Testis (tissue), 3 donors: ENCODE measurements around the gene CTDNEP1. TPM values are rescaled to one million over a fixed set of nuclear protein-coding genes. Genes with fewer than 3 reads are reported as not detected.

ENCODE experiments used
- DNase-seq: peaks from one replicate; pipeline ENCODE4 v3.0.0-alpha.2; 2019
- H3K27ac ChIP-seq, 2 donors: fragments of 200-600 bp; sonication (generic); one replicate each; pipeline ENCODE4 v1.5.1; 2019
- H3K27me3 ChIP-seq: fragments of 200-600 bp; sonication (generic); one replicate; pipeline ENCODE4 v1.5.1; 2019
- H3K36me3 ChIP-seq: fragments of 200-600 bp; sonication (generic); one replicate; pipeline ENCODE4 v1.5.1; 2017; ENCODE audit warnings: low read depth; ENCODE audit errors: missing control alignments
- H3K4me1 ChIP-seq: fragments of 200-600 bp; sonication (generic); one replicate; pipeline ENCODE4 v1.5.1; 2019
- H3K4me3 ChIP-seq, 2 donors: fragments of 200-600 bp; sonication (generic); one replicate each; pipeline ENCODE4 v1.5.1; 2017 to 2019
- H3K9me3 ChIP-seq: fragments of 200-600 bp; sonication (generic); one replicate; pipeline ENCODE4 v1.5.1; 2017
- POLR2A ChIP-seq: fragments of 450-650 bp; IDR thresholded peaks from one replicate; pipeline ENCODE4 v1.6.1; 2017; ENCODE audit warnings: antibody characterized with exemption, mild to moderate bottlenecking, moderate library complexity
- WGBS, 2 donors: methylation state at CpG; one replicate each; pipeline ENCODE4 v1.1.5; 2018; 5-methylcytosine and 5-hydroxymethylcytosine counted together
- intact Hi-C: fragments of 100-400 bp; cut with DNase I; formaldehyde crosslinking; loops from one replicate; pipeline ENCODE4 v1.15.1; 2023; ENCODE audit warnings: low total_unique reads
- polyA plus RNA-seq: library from polyadenylated mRNA; stranded (reverse); fragments of 350-450 nt; fragmentation: Illumina TruSeq; extraction: RNeasy Lipid Tissue Mini Kit (QIAGEN cat#74804); gene quantifications from one replicate; pipeline ENCODE4 v1.2.3, GENCODE V29; 2014; ENCODE audit warnings: low read depth, low replicate concordance; ENCODE audit not compliant: insufficient read depth
- total RNA-seq, 2 donors: library from RNA; depleted of rRNA; stranded (reverse); fragments of >200 nt; gene quantifications; one replicate each; pipeline ENCODE4 v1.2.3, GENCODE V29; 2016
- TF ChIP-seq, protein P1 (sequence below), 3 experiments: fragments of 450-650 bp in 2 of 3; fragments of 200-600 bp in 1 of 3; sonication (generic) in 1 of 3; IDR thresholded peaks; one replicate each; pipeline ENCODE4 v1.5.1; 2016 to 2019; ENCODE audit warnings: antibody characterized with exemption in 3 of 3, mild to moderate bottlenecking in 2 of 3, moderate library complexity in 1 of 3

CTDNEP1 gene
- total and polyA plus RNA-seq, 3 donors from 2014 or later: 86.4 to 138 (median 94.0) TPM

DNA sequence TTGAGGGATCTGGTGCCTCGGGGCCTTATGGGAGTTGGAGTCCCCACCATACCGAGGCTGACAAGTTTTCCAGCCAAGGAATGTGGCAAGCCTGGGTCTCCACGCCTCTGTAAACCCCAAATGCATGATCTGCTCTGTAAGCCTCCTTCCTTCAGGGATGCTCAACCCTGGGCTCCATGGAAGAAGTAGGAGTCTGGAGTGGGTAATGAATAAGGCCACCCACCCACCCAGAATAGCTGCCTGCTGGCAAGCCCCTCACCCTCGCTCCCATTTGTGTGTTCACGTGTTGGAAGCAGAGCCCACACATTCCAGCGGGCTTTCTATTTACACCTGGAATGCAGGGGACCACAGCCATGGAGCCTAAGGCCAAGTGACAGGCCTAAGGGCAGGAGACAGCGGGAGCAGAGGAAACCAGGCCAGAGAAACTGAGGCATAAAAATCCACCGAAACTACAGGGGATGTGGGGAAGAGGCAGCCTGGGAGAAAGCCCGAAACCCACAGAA is 36.3 kb downstream of the CTDNEP1 start:
- Histone ChIP-seq H3K4me1 (peaks cover 29% of the 10 kb centered on the region), H3K9me3 (no peaks in the 10 kb centered on the region), H3K4me3 (peak overlapping the region in 1 of 2 donors; percentile 64), H3K36me3 (no peaks in the 10 kb centered on the region), H3K27ac (peak overlapping the region; percentile 51 to 53), H3K27me3 (no peaks in the 10 kb centered on the region)
- DNase-seq: no peak
- intact Hi-C loops: no loop called here
- no peak for TF ChIP-seq POLR2A
- TF ChIP-seq, protein P1, sequence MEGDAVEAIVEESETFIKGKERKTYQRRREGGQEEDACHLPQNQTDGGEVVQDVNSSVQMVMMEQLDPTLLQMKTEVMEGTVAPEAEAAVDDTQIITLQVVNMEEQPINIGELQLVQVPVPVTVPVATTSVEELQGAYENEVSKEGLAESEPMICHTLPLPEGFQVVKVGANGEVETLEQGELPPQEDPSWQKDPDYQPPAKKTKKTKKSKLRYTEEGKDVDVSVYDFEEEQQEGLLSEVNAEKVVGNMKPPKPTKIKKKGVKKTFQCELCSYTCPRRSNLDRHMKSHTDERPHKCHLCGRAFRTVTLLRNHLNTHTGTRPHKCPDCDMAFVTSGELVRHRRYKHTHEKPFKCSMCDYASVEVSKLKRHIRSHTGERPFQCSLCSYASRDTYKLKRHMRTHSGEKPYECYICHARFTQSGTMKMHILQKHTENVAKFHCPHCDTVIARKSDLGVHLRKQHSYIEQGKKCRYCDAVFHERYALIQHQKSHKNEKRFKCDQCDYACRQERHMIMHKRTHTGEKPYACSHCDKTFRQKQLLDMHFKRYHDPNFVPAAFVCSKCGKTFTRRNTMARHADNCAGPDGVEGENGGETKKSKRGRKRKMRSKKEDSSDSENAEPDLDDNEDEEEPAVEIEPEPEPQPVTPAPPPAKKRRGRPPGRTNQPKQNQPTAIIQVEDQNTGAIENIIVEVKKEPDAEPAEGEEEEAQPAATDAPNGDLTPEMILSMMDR (IDR thresholded peaks at IDR 0.05): no peak
- 17 to 39% methylated on average over 6 to 9 of the region's 9 CpGs for WGBS, 2 donors

DNA sequence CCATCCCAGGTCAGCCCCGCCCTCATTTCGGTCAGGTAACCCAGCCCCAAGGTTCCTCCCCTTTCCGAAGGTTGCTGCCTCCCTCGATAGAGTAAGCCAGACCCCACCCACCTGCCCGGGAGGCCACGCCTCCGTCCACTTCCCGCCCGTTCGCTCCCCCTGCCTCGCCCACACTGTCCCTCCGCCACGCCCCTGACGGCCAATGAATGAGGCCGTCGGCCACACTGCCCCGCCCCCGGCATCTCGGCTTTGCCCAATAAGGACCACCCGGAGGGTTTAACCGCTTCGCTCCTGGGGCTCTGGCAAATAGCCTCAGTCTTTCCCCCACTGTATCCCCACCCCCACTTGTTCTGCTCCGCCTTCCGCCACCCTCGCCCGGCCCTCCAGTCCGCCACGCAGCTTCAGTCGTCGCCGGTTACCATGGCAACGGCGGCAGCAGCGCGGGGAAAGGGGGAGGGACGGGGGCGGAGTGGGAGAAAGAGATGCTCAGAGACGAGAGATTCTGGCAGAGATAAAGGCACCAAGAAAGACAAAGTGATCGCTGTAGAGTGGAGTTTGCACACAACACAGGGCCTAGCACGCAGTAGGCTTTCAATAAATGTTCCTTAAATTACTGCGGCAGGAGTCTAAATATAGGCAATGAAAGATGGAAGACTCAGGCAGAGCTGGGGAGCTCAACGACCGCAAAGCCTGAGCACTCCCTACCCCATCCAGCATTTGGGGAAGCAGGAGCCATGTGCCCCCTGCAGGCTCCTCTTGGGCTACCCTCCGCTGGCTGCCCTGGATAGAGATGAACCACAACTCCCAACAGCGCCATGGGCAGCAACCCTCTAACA is 37.0 kb downstream of the CTDNEP1 start:
- WGBS, 2 donors: 0 to 1% methylated on average over 35 to 45 of the region's 45 CpGs

DNA sequence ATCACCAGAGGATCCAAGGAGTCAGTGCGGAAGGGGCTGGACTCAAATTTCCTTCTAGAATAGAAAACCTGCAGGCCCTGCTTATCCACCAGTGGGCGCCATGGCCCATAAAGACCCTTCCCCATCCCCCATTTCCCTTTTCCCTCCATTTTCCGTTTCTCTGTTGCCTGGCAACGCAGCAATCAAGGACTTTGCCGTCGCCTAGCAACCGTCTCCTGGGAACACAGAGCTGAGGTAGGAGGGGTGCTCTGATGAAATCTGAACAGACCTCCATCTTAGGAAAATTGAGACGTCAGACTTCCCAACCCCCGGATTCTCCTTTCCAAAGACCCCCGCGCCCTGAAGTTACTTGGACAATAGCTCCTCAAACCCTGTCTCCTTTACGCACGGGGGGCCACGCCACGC is 37.6 kb downstream of the CTDNEP1 start:
- H3K4me1 ChIP-seq: peaks cover 23% of the 10 kb centered on the region
- TF ChIP-seq POLR2A: no peak
- TF ChIP-seq, protein P1 (IDR thresholded peaks at IDR 0.05): peak in 1 of 3 experiments; percentile 31
- H3K9me3 ChIP-seq: no peaks in the 10 kb centered on the region
- intact Hi-C loops: no loop called here
- peak; percentile 86 for DNase-seq
- WGBS, 2 donors: 4 to 9% methylated on average over 14 to 15 of the region's 15 CpGs
- H3K36me3 ChIP-seq: no peaks in the 10 kb centered on the region
- H3K27me3 ChIP-seq: no peaks in the 10 kb centered on the region
- peak overlapping the region; percentile 51 to 53 for H3K27ac ChIP-seq
- H3K4me3 ChIP-seq: peak overlapping the region; percentile 29 to 64

More for the DNA sequence above, 37.0 kb downstream of the CTDNEP1 start:
- Histone ChIP-seq H3K4me1 (peaks cover 29% of the 10 kb centered on the region), H3K27ac (peak overlapping the region; percentile 51 to 53), H3K4me3 (peak overlapping the region; percentile 29 to 64), H3K27me3 (no peaks in the 10 kb centered on the region), H3K9me3 (no peaks in the 10 kb centered on the region), H3K36me3 (no peaks in the 10 kb centered on the region)
- intact Hi-C loops: no loop called here
- peak; percentile 96 for DNase-seq
- TF ChIP-seq, protein P1 (IDR thresholded peaks at IDR 0.05): peak; percentile 10 to 42 (median 13)
- no peak for TF ChIP-seq POLR2A

DNA sequence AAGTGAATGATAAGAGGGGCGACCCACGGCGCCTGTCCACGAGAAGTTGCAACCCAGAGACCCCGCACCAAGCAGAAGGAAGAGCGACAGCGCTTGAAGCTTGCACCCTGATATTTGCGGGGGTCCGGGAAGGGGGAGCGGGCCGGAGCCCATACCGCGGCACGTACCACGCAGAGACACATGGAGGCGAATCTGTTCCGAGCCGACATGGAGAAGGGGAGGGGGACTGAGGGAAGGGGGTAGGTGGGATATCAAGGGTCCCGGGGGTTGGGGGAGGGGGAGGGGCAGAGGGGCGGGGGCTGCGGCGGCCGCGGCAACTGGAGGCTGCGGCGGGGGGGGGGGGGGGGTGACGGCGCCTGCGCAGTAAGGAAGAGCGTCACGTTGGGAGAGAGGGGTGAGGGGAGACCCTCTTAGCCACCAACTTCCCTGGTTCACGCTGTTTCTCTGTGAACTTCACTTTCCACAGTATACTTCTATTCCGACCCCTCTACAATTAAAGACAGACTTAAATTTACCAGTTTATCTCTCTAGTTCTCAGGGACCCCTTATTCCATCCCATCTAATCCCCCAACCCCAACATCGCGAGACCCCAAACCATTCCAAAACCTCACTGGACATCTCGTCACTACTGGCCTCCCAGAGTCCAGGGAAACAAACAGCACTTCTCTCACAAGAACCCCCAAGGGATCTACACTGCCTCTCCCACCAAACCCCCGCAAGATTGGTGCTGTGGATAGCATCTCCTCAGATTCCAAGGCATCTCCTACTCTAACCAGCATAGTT is 39.9 kb downstream of the CTDNEP1 start:
- Histone ChIP-seq H3K4me3 (no peak overlapping the region), H3K9me3 (no peaks in the 10 kb centered on the region), H3K27me3 (no peaks in the 10 kb centered on the region), H3K27ac (no peak overlapping the region), H3K36me3 (no peaks in the 10 kb centered on the region), H3K4me1 (peaks cover 37% of the 10 kb centered on the region)
- DNase-seq: no peak
- TF ChIP-seq, protein P1 (IDR thresholded peaks at IDR 0.05): no peak
- TF ChIP-seq POLR2A: no peak
- intact Hi-C loops: no loop called here
- WGBS, 2 donors: 29 to 32% methylated on average over 34 to 36 of the region's 37 CpGs
